Measurements from ENCODE around the gene MPZL1.

Gene MPZL1

GRCh38 chr1:167821969-167822685 lies 100.3 kb downstream of the MPZL1 start:
- Histone ChIP-seq H3K4me3 (replicated peaks; ENCODE audit: insufficient read depth, low read length) (no peak overlapping the region), H3K27me3 (ENCODE audit: insufficient read depth, poor library complexity, severe bottlenecking) (no peaks in the 10 kb centered on the region), H3K27ac (replicated peaks) (no peak overlapping the region)
- TF ChIP-seq POLR2AphosphoS5 (IDR thresholded peaks at IDR 0.05; ENCODE audit: low read depth) (no peak), REST (IDR thresholded peaks at IDR 0.05; ENCODE audit: insufficient replicate concordance, low read depth) (no peak), SPI1 (IDR thresholded peaks at IDR 0.05; ENCODE audit: borderline replicate concordance, low read depth) (no peak), GABPA (IDR thresholded peaks at IDR 0.05; ENCODE audit: low read depth) (no peak), CTCF (IDR thresholded peaks at IDR 0.05; ENCODE audit: insufficient read depth, low read length) (no peak)
- DNase-seq (ENCODE audit: low read depth in 1 of 2, low spot score in 1 of 2), result peak in 1 of 2 experiments; percentile 7

- no peak for DNase-seq (ENCODE audit: low read depth in 1 of 2, low spot score in 1 of 2)
- Histone ChIP-seq H3K4me3 (replicated peaks; ENCODE audit: insufficient read depth, low read length) (no peak overlapping the region), H3K27me3 (ENCODE audit: insufficient read depth, poor library complexity, severe bottlenecking) (no peaks in the 10 kb centered on the region), H3K27ac (replicated peaks) (no peak overlapping the region)
- TF ChIP-seq CTCF (IDR thresholded peaks at IDR 0.05; ENCODE audit: insufficient read depth, low read length) (no peak), REST (IDR thresholded peaks at IDR 0.05; ENCODE audit: insufficient replicate concordance, low read depth) (no peak), POLR2AphosphoS5 (IDR thresholded peaks at IDR 0.05; ENCODE audit: low read depth) (no peak), SPI1 (IDR thresholded peaks at IDR 0.05; ENCODE audit: borderline replicate concordance, low read depth) (no peak), GABPA (IDR thresholded peaks at IDR 0.05; ENCODE audit: low read depth) (no peak)
These were observed 102.5 kb downstream of the MPZL1 start for GRCh38 chr1:167824163-167824794.

- H3K4me3 ChIP-seq (replicated peaks; ENCODE audit: insufficient read depth, low read length), result no peak overlapping the region
- H3K27ac ChIP-seq (replicated peaks), result no peak overlapping the region
- TF ChIP-seq CTCF (IDR thresholded peaks at IDR 0.05; ENCODE audit: insufficient read depth, low read length) (no peak), POLR2AphosphoS5 (IDR thresholded peaks at IDR 0.05; ENCODE audit: low read depth) (no peak), REST (IDR thresholded peaks at IDR 0.05; ENCODE audit: insufficient replicate concordance, low read depth) (no peak)
- no peaks in the 10 kb centered on the region for H3K27me3 ChIP-seq (ENCODE audit: insufficient read depth, poor library complexity, severe bottlenecking)
- no peak for DNase-seq (ENCODE audit: low read depth in 1 of 2, low spot score in 1 of 2)
These were observed 103.8 kb downstream of the MPZL1 start for GRCh38 chr1:167825419-167826079.

All from HL-60 (cell line).